ENCODE measurements around the gene TSPAN18. TPM values are rescaled to one million over a fixed set of nuclear protein-coding genes. Genes with fewer than 3 reads are reported as not detected.

The TSPAN18 gene
- total and polyA plus RNA-seq, 2 experiments from 2014 or later = 6.0 to 10.6 TPM

GRCh38 chr11:44727114-44727372 is 281 bp downstream of the TSPAN18 start (continued):
- TF ChIP-seq REST (IDR thresholded peaks at IDR 0.05; ENCODE audit: unreplicated experiment) (no peak), NANOG (IDR thresholded peaks at IDR 0.05; ENCODE audit: borderline replicate concordance) (no peak)

GRCh38 chr11:44727373-44728287 is 868 bp downstream of the TSPAN18 start:
- peak overlapping the region; percentile 81 for H3K4me3 Mint-ChIP-seq
- peaks cover 64% of the 10 kb centered on the region for H3K4me1 Mint-ChIP-seq
- H3K4me2 ChIP-seq = peak overlapping the region; percentile 94
- H3K9me3 Mint-ChIP-seq = no peaks in the 10 kb centered on the region; the same call in 2 of the 3 replicates
- peak overlapping the region; percentile 81 for H3K4me3 ChIP-seq
- H4K20me1 ChIP-seq (replicated peaks; ENCODE audit: insufficient read depth) = peaks cover 4% of the 10 kb centered on the region; the same call in 1 of the 2 replicates
- ATAC-seq = peak; percentile 67
- H3K4me1 ChIP-seq (ENCODE audit: insufficient read depth) = peaks cover 59% of the 10 kb centered on the region
- TF ChIP-seq ZNF331 (CRISPR knock-in tag; IDR thresholded peaks at IDR 0.05; ENCODE audit: low read depth) = no peak
- peak; percentile 65 to 85 for TF ChIP-seq CTCF (conservative IDR thresholded peaks at IDR 0.05; ENCODE audit: low read depth in 2 of 2)
- TF ChIP-seq ZNF114 (CRISPR knock-in tag; IDR thresholded peaks at IDR 0.05) = no peak
- TF ChIP-seq CREB1 (CRISPR knock-in tag; IDR thresholded peaks at IDR 0.05; ENCODE audit: low read depth) = peak; percentile 32; the same call in 1 of the 2 replicates
- peaks cover 23% of the 10 kb centered on the region for H3F3A ChIP-seq (replicated peaks; ENCODE audit: low read depth)
- H3K27me3 ChIP-seq (ENCODE audit: insufficient read depth) = peaks cover 87% of the 10 kb centered on the region
- peak; percentile 89 for DNase-seq (ENCODE audit: low spot score)
- H3K27me3 Mint-ChIP-seq (ENCODE audit: insufficient read depth, low read depth, poor library complexity) = peaks cover 69% of the 10 kb centered on the region
- H3K36me3 Mint-ChIP-seq (ENCODE audit: low read depth) = peaks cover 11% of the 10 kb centered on the region; the same call in 1 of the 3 replicates
- peaks cover 4% of the 10 kb centered on the region; the same call in 1 of the 2 replicates for H3K79me2 ChIP-seq (replicated peaks; ENCODE audit: insufficient read depth)
- H3K27ac Mint-ChIP-seq = no peak overlapping the region
- H3K36me3 ChIP-seq (ENCODE audit: insufficient read depth) = no peaks in the 10 kb centered on the region
- H3K9me2 ChIP-seq (ENCODE audit: insufficient read depth) = no peaks in the 10 kb centered on the region
- no peak overlapping the region for H3K27ac ChIP-seq (ENCODE audit: low read depth)
- peak overlapping the region; percentile 84; the same call in 1 of the 2 replicates for H2AFZ ChIP-seq

Data from GM23338 (cell line).